Measurements from ENCODE around the gene CD70.
"Not testable (repeated sequence)": the region's sequence is repeated elsewhere in the genome, so short reads cannot be mapped to it uniquely, and the experiment has no call there.

CD70 gene, protein sequence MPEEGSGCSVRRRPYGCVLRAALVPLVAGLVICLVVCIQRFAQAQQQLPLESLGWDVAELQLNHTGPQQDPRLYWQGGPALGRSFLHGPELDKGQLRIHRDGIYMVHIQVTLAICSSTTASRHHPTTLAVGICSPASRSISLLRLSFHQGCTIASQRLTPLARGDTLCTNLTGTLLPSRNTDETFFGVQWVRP
- total RNA-seq = 0.85 to 1.7 (median 1.5) reads per million in 4 donors

DNA sequence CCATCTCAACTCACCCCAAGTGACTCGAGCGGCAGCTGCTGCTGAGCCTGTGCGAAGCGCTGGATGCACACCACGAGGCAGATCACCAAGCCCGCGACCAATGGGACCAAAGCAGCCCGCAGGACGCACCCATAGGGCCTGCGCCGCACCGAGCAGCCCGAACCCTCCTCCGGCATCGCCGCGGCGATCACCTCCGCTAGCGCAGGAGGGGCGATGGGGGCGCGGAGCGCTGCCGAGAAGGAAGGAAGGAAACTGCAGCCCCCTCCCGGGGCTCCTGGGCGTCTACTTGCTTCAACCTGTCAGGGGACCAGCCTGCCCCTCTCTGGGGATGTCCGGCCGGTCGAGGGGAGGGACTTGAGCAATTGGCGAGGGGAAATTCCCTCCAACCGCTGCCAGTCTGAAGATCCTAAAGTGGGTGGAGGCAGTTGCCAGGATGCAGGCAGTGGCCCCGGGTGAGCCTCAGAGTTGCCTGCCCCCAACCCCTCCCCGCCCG, at the start of gene CD70:
TSS of gene CD70 (minus strand) at position 324 of the 493 bp plus-strand sequence. CDS start at position 176, 148 bp downstream.
- peak; percentile 13 to 79 (median 32) for DNase-seq

DNA sequence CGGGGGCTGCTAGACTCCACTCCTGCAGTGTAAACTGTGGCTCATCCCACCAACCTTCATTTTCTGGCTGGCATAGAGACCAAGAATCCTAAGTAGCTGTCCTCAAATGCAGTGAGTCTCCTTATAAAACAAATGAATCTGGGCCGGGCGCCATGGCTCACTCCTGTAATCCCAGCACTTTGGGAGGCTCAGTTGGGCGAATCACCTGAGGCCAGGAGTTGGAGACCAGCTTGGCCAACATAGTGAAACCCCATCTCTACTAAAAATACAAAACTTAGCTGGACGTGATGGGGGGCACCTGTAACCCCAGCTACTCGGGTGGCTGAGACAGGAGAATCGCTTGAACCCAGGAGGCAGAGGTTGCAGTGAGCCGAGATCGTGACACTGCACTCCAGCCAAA, 49.4 kb upstream of the CD70 start:
- not testable (repeated sequence) for DNase-seq

DNA sequence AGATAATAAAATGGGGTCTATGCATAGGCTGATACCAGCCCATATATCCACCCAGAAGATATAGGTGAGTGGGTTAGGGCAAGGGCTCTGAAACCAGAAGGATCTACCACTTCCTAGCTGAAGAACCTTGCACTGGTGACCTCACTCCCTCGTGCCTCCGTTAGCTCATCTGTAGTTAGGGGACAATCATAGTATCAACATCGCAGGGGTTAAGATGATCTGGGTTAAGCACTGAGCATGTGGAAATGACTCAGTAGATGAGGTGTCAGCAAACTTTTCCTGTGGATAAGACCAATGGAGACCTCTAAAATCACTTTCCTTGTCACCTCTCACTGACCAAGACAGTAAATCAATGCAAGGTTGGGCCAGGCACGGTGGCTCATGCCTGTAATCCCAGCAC, 48.5 kb upstream of the CD70 start:
- DNase-seq = peak in 1 of 5 donors; percentile 61

GRCh38 chr19:6633456-6633813, 42.5 kb upstream of the CD70 start:
- DNase-seq = not testable (repeated sequence)

GRCh38 chr19:6632747-6633455, 42.0 kb upstream of the CD70 start:
- peak in 1 of 5 donors; percentile 52 for DNase-seq

GRCh38 chr19:6632002-6632621, 41.2 kb upstream of the CD70 start:
- DNase-seq = peak; percentile 51 to 86 (median 77)

DNA sequence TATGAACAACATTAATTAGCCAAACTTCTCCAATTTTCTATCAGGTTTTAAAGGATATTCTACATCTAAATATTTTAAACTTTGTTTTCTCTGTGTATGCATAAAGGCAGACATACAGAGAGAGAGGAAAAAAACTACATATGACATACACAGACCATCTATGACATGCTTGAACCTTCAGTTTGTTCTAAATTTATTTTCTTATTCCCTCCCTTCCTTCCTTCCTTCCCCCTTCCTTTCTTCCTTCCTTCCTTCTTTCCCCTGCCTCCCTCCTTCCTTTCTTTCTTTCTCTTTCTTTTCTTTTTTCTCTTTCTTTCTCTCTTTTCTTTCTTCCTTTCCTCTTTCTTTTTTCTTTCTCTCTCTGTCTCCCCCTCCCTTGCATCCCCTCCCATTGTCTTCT, 35.8 kb upstream of the CD70 start:
- DNase-seq = no peak

GRCh38 chr19:6617374-6617773, 26.4 kb upstream of the CD70 start:
- DNase-seq = no peak

- peak in 1 of 5 donors; percentile 75 for DNase-seq
These were observed 25.1 kb upstream of the CD70 start for GRCh38 chr19:6616011-6616410.

- DNase-seq = peak in 1 of 5 donors; percentile 67
These were observed 22.8 kb upstream of the CD70 start for GRCh38 chr19:6613711-6614110.

DNA sequence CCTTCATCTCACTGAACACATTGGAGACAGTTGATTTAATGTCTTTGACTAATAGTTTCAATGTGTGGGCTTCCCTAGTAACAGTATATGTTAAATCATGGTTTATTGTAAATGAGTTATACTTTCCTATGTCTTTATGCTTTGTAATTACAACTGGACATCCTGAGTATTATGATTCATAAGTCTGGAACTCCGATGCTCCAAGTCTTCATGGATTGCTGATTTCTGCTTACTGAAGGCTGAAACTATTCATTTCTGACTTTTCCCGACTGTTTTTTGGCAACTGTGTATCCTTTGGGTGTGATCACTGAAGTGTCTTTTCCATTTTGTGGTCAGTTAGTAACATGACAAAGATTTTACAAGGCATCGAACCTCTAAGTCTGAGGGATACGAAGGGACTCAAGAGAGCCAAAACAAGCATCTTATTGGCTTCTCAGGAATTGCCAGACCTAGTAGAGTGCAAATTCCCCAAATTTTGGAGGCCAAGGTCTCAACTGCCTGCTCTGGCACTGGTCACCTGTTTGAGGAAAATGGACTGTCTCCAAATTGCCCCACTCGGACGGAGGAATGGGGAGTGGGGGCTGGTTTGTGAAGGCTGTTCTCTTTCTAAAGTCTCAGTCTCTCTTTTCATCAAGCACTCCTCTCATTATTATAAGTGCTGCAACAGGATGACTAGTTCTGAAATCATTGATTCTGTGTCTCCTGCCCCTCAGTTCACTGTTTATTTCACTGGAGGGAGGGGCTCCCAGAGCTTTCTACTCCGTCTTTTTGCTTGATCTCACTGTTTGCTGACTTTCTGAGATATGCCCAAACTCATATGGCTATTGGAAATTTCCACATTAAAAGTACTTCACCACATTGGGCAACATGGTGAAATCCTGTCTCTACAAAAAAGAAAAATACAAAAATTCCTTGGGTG, 20.2 kb upstream of the CD70 start:
- no peak for DNase-seq

GRCh38 chr19:6608940-6609339, 18.0 kb upstream of the CD70 start:
- DNase-seq = no peak

DNA sequence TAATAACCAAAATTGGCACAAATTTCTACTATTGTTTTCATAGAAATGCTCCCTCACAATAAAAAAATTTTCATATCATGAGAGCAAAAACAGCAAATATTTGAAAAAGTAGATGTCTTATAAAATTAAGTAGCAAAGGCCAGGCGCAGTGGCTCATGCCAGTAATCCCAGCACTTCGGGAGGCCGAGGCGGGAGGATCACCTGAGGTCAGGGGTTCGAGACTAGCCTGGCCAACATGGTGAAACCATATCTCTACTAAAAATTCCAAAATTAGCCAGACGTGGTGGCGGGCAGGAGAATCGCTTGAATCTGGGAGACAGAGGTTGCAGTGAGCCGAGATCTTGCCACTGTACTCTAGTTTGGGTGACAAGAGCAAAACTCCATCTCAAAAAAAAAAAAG, 17.2 kb upstream of the CD70 start:
- not testable (repeated sequence) for DNase-seq

DNA sequence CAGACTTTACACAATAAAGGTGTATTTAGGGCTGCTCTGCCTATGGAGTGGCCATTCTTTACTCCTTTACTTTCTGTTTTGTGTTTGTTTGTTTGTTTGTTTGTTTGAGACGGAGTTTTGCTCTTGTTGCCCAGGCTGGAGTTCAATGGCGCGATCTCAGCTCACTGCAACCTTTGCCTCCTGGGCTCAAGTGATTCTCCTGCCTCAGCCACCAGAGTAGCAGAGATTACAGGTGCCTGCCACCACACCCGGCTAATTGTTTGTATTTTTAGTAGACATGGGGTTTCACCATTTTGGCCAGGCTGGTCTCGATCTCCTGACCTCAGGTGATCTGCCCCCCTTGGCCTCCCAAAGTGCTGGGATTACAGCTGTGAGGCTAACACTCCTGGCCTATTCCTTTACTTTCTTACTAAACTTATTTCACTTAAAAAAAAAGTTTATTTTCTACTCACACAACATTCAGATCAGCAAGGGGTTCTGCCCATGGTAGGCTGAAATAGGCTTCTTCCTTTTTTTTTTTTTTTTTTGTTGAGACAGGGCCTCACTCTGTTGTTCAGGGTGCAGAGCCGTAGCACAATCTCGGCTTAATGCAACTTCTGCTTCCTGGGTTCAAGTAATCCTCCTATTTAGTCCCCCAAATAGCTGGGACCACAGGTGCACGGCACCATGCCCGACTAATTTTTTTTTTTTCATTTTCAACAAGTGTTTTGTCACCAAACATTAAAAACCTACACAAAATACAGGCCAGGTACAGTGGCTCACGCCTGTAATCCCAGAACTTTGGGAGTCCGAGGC, 15.5 kb upstream of the CD70 start:
- not testable (repeated sequence) for DNase-seq

DNA sequence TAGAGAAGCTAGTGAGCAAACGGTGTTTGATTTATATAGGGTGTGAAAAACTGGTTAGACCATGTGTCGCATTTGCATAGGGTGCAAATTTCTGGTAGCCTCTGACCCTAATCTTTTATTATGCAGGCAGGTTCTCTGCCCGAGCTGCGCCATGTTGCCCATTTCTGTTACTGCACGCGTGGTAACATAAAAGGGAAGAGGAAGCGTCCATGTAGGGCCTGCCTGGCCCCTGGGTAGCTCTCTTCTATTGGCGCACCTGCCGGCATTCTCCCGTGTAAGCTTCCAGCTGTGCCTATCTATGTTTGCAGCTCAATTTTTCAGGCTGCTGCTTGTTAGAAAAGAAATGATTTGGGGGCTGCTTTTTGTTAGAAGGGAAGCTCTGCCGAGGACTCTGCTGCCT, 14.0 kb upstream of the CD70 start:
- DNase-seq = no peak

DNA sequence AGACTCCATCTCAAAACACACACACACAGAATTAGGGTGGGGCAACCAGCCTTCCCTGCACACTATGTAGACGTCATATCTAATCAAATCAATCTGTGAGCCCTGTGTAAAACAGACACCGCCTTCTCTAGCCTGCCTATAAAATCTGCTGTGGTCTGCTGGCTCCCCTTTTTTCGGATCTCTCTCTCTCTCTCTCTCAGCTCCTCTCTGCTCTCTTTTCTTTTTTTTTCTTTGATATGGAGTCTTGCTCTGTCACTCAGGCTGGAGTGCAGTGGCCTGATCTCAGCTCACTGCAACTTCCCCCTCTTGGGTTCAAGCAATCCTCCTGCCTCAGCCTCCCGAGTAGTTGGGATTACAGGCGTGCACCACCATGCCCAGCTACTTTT, 11.8 kb upstream of the CD70 start:
- no peak for DNase-seq

GRCh38 chr19:6601537-6602052, 10.6 kb upstream of the CD70 start:
- peak in 1 of 5 donors; percentile 48 for DNase-seq

- not testable (repeated sequence) for DNase-seq
These were observed 10.1 kb upstream of the CD70 start for GRCh38 chr19:6600951-6601536.

GRCh38 chr19:6599866-6600454, 9.0 kb upstream of the CD70 start:
- no peak for DNase-seq

GRCh38 chr19:6598254-6598892, 7.4 kb upstream of the CD70 start:
- not testable (repeated sequence) for DNase-seq
